Measurements from ENCODE around the gene RSPH1. TPM values are rescaled to one million over a fixed set of nuclear protein-coding genes. Genes with fewer than 3 reads are reported as not detected.
"Not testable (repeated sequence)": the region's sequence is repeated elsewhere in the genome, so short reads cannot be mapped to it uniquely, and the experiment has no call there.

RSPH1 gene
- polyA plus RNA-seq, 3 donors: 12.4 to 16.0 (median 14.2) TPM

GRCh38 chr21:42474043-42474831 lies 21.8 kb downstream of the RSPH1 start:
- no peak for DNase-seq (ENCODE audit: extremely low read depth in 1 of 11, low read depth in 9 of 11, low spot score in 4 of 11)

DNA sequence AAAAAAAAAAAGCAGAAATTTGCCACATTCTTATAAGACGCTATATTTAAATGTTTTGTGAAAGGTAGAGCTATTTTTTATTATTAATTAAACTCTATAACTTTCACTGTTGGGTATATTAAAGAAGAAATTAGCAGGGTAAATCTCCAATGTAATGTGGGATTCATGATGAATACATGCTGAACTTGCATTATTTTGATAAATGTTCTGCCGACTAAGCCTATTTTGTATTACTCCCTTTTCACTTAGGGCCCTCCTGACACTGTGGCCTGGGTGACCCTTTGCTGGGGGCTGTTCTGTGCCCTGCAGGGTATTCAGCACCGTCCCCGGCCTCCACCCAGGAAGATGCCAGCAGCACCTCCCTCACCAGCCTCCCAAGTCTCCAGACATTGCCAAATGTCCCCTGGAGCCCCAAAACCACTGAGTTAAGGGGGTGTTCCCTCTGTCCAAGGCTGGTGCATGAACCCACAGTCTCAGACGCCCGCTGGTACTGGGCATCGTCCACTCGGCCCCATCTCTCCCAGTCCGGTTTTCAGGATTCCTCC lies 22.5 kb downstream of the RSPH1 start:
- no peak for DNase-seq (ENCODE audit: extremely low read depth in 1 of 11, low read depth in 9 of 11, low spot score in 4 of 11)

DNA sequence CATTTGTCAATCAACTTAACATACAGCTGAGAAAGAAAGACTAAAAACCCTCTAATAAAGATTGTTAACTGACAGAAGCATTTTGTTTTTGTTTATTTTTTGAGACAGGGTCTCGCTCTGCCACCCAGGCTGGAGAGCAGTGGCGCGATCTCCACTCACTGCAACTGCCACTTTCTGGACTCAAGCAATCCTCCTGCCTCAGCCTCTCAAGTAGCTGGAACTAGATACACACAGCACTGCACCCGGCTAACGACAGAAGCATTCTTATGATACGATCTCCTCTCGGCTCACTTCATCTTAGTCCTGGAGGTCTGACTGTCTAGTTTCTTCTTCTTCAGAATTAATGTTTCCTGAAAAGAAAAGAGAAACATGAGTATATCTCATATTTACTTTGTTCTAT lies 23.5 kb downstream of the RSPH1 start:
- DNase-seq (ENCODE audit: extremely low read depth in 1 of 11, low read depth in 9 of 11, low spot score in 4 of 11): no peak

DNA sequence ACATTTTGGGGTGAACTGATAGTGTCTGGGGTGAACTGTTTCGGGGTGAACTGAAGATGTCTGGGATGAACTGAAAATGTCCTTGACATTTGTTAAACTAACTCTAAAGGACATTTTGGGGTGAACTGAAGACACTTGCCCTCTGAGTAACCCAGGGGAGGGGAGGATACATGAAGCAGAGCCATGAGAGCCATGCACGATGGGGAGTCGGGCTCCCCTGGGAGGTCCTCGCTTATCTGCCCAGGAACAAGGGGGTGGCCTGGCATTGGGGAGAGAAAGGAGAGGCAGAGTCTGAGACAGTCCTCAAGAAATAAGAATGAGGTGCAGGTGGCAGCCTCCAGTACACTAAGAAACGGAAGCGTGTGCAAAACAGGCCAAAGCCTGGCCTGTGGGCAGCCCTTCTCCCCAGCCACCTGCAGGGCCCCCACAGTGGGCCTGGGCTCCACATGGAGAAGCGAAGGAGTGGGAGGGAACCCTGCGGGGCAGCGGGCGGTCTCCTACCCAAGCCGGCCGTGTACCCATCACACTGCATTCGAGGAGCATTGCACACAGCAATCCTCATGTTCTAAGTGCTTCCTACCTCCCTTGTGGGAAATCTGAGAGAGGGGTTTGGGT lies 24.2 kb downstream of the RSPH1 start:
- DNase-seq (ENCODE audit: extremely low read depth in 1 of 11, low read depth in 9 of 11, low spot score in 4 of 11): no peak

DNA sequence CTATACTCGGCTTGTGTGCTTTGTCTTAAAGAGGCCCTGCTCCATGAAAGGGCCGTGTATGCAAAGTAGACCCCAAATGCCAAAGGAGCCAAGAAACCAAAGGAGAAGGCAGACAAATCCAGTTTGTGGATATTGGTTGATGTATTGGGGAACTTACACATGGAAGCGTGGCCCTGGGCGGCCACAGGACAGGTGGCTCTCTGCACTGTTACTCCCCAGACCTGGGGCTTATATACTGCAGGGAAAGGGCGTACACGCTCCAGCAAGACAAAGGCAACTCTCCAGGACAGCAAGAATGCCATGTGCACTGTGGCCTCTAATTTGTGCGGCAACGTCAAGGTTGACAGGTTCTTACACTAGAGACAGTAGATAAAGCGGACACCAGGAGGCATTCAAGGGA lies 24.8 kb downstream of the RSPH1 start:
- no peak for DNase-seq (ENCODE audit: extremely low read depth in 1 of 11, low read depth in 9 of 11, low spot score in 4 of 11)

- not testable (repeated sequence) for DNase-seq (ENCODE audit: extremely low read depth in 1 of 11, low read depth in 9 of 11, low spot score in 4 of 11)
These were observed 26.3 kb downstream of the RSPH1 start for GRCh38 chr21:42469726-42470125.

DNA sequence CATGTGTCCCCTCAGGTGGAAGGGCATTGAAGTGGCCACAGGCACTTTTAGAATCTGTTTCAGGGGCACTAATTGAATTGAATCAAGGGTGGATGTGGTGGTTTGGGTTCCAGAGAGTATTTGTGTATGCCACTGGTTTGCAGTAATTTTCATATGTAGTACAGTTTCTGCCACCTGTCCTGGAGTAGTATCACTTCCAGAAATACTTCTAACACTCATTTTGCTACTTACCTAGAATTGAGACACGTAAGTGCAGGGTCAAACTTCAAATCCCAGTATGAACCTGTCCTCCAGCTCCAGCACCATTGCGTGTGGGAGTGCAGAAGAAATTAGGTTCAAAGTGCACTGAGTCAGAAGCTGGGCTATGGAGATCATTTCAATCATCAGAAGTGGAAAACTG lies 26.8 kb downstream of the RSPH1 start:
- no peak for DNase-seq (ENCODE audit: extremely low read depth in 1 of 11, low read depth in 9 of 11, low spot score in 4 of 11)

- DNase-seq (ENCODE audit: extremely low read depth in 1 of 11, low read depth in 9 of 11, low spot score in 4 of 11): no peak
These were observed 27.4 kb downstream of the RSPH1 start for GRCh38 chr21:42468491-42469131.

- no peak for DNase-seq (ENCODE audit: extremely low read depth in 1 of 11, low read depth in 9 of 11, low spot score in 4 of 11)
These were observed 28.7 kb downstream of the RSPH1 start for GRCh38 chr21:42467140-42467983.

GRCh38 chr21:42466700-42467099 lies 29.3 kb downstream of the RSPH1 start:
- DNase-seq (ENCODE audit: extremely low read depth in 1 of 11, low read depth in 9 of 11, low spot score in 4 of 11): no peak

DNA sequence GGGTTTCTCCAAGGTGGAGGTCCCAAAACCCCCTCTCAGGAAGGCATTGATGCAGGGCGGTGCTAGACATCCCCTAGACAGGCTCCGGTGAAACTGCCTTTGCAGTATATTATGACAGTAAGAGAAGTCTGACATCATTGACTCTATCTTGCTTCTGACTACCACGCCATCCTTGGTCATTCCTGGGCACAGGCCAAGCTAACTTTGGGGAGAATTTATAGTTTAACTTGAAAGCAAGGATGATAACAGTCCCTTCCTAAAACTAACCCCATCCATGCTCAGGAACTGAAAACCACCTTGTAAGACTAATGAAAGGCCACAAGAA lies 30.3 kb downstream of the RSPH1 start:
- DNase-seq (ENCODE audit: extremely low read depth in 1 of 11, low read depth in 9 of 11, low spot score in 4 of 11): no peak

DNA sequence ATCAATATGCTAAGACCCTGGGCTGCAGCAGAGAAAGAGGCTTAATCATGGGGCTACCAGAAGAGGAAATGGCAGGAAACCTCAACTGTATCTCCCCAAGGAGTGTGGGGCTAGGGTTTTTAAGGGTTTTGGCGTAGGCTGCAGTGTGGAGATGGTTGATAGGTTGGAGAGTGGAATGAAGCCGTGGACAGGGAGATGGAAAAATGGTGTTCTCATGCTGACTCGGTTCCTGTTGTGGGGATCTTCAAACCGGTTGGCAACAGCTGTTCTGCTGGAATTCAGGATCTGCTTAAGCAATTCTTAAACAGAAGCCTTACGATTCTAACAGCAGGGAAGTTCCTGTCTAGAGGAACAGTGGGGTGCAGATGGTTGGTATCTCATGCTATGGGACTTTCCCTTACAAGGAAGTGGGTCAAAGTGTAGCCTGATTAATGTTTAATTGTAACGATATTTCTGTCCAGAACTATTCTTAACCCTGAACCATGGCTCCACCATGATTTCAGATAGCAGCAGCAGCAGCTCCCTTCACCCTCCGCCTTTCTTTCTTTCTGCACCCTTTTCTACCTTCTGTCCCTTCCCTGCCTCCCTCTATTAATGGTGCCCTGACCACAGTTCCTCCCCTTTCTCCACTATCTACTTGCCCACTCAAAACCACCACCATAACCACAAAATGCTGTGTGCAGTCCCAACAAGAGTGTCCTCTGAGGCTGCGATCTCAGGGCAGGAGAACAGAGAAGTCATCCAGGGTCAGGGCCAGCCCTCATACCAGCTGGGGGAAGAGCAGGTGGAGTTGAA lies 30.8 kb downstream of the RSPH1 start:
- DNase-seq (ENCODE audit: extremely low read depth in 1 of 11, low read depth in 9 of 11, low spot score in 4 of 11): no peak

DNA sequence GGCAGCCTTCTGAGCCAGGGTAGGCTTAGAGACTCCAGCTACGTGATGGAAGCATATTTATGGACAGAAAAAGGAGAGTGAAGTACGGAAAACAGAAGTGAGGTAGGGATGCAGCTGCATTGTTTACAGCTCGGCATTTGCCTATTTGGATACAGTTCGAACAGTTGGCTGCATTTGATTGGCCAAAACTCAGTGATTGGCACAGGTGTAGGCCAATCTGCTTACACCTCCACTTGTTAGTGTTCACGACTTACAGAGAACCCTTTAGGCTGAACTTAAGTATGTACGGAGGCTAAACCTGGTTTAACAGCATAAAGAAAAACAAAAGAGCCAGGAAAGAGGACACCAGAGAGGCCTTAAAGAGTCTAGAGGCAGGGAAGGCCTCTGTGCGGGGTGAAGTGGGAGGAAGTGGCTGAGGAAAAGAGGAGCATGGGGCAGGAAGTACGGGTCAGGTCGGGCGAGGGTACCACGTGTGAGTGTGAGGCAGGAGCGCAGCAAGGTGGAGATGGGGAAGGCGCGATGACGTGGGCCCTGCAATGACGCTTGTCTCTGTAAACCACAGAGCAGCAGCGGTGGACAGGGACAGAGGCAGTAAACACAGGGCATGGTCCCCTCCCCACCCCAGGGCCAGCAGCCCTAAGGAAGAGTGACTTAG lies 32.0 kb downstream of the RSPH1 start:
- no peak for DNase-seq (ENCODE audit: extremely low read depth in 1 of 11, low read depth in 9 of 11, low spot score in 4 of 11)

DNA sequence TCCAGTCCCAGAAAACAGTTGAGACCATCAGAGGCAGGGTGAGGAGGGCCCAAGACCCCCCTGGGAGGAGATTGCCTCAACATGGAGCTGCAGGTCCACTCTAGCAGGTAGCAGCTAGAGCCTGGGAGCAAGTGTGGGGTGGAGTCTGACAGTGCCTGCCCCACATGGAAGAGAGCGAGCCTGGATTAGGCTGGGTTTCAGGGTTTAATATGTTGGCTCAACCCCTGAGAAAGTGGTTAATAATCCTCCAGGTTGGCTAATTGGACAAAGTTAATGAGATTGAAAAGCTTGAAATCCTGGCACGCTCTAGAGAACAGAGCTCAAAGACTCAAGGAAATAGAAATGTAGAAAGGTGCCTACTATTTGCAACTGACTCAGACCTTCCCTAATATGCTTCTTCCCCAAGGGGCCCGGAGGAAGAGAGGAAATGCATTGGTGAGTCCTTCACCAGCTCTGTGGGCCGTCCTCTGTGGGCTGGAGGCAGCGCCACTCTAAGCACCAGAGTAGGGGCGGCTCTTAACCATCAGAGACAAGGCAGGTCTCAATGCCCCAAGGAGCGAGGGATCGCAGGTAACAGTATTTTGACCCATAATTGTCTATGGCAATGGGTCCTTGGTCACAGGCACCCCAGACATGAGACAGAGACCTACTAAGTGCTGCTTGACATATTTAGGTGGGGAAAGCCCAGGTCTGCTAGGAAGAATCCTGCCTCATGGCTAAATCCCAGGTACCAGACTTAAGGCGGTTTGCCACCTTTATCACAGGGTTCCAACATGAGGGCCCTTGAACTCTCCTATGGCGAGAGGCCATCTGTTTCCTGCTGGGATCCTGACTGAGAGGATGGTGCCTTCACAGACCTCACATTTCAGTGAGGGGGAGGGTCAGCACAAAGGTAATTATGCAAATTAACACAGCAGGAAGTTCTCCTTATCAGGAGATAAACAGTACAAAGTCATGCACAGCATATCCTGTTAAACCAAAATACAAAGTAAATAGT lies 33.8 kb downstream of the RSPH1 start:
- DNase-seq (ENCODE audit: extremely low read depth in 1 of 11, low read depth in 9 of 11, low spot score in 4 of 11): peak in 6 of 11 donors; percentile 53 to 85 (median 70)

DNA sequence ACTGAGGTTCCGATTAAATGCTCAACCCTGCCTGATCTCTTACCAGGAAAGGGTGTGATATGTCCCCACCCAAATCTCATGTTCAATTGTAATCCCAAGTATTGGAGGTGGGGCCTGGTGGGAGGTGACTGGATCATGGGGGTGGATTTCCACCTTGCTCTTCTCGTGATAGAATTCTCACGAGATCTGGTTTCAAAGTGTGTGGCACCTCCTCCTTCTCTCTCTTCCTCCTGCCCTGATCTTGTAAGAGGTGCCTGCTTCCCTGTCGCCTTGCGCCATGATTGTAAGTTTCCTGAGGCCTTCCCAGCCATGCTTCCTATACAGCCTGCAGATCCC lies 34.9 kb downstream of the RSPH1 start:
- DNase-seq (ENCODE audit: extremely low read depth in 1 of 11, low read depth in 9 of 11, low spot score in 4 of 11): no peak

DNA sequence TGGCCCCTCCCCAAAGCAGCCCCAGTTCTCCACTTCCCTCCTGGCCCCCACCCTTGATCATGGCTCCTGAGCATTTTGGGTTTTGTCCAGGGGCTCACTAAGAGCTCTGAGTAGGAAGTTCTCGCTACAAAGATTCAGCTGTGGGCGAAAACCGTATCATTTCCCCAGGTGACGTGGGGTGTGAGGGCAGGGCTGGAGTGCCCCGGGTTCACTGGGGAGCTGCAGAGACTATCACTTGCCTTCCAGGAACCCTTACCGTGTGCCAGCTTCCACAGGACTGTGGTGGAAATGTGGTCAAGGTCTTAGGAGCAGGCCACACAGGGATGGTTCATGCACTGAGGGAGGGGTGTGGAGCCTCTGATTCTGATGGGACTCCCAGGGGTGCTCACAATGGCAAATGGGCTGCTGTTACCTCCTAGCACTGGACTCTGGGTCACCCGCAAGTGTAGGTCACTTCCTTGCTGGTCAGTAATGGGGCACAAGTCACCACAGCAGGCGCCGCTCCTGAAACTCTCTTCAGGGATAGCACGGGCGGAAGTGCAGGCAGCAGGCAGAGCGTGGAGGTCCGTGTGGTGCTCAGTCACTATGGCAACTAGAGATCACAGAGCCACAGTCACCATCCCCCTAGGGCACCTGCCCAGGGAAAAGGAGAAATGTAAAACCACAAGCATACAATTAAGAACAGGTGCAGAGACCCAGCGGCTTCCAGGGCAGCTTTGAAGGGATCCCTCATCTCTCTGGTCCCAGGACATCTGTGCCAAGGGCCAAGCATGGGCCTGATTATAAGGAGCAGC lies 35.4 kb downstream of the RSPH1 start:
- DNase-seq (ENCODE audit: extremely low read depth in 1 of 11, low read depth in 9 of 11, low spot score in 4 of 11): peak in 7 of 11 donors; percentile 55 to 82 (median 72)
